Osteoblast (primary cell): ENCODE data around the gene AKAP13. TPM values are rescaled to one million over a fixed set of nuclear protein-coding genes. Genes with fewer than 3 reads are reported as not detected.

Experiments
- DNase-seq: peaks from one replicate; pipeline ENCODE4 v3.0.0; 2011; ENCODE audit warnings: low spot score, mixed read lengths; ENCODE audit not compliant: insufficient read length; ENCODE audit errors: missing footprints
- H2AFZ ChIP-seq: 2 replicates; pipeline ENCODE4 v1.6.0; 2011; ENCODE audit warnings: mild to moderate bottlenecking, low read length
- H3K27ac ChIP-seq: 2 replicates; pipeline ENCODE4 v1.5.1; 2011; ENCODE audit warnings: mild to moderate bottlenecking, low read depth, low read length, moderate library complexity
- H3K27me3 ChIP-seq: 2 replicates; pipeline ENCODE4 v1.6.0; 2012; ENCODE audit warnings: mild to moderate bottlenecking, control low read depth, inconsistent platforms, low read length, moderate library complexity; ENCODE audit not compliant: insufficient read depth
- H3K36me3 ChIP-seq: 2 replicates; pipeline ENCODE4 v1.5.1; 2011; ENCODE audit warnings: mild to moderate bottlenecking, low read length, control low read depth, moderate library complexity; ENCODE audit not compliant: insufficient read depth
- H3K4me1 ChIP-seq: 2 replicates; pipeline ENCODE4 v1.5.1; 2011; ENCODE audit warnings: mild to moderate bottlenecking, low read length, control low read depth, moderate library complexity; ENCODE audit not compliant: insufficient read depth
- H3K4me2 ChIP-seq: 2 replicates; pipeline ENCODE4 v1.6.0; 2011; ENCODE audit warnings: mild to moderate bottlenecking, low read length; ENCODE audit not compliant: insufficient read depth
- H3K4me3 ChIP-seq: fragments of 200-600 bp; sonication (generic); 3 replicates; pipeline ENCODE4 v1.5.1; 2012; ENCODE audit warnings: mild to moderate bottlenecking, low read length, inconsistent platforms; ENCODE audit not compliant: insufficient read depth
- H3K79me2 ChIP-seq: 2 replicates; pipeline ENCODE4 v1.6.0; 2012; ENCODE audit warnings: mild to moderate bottlenecking, low read length, control low read depth, inconsistent platforms; ENCODE audit not compliant: insufficient read depth
- H3K9me3 ChIP-seq: 2 replicates; pipeline ENCODE4 v1.5.1; 2011; ENCODE audit warnings: low read depth, low read length, control low read depth
- H4K20me1 ChIP-seq: 2 replicates; pipeline ENCODE4 v1.6.0; 2012; ENCODE audit warnings: mild to moderate bottlenecking, low read length, control low read depth; ENCODE audit not compliant: insufficient read depth
- CTCF ChIP-seq: IDR thresholded peaks from 2 replicates; pipeline ENCODE4 v1.5.1; 2011; ENCODE audit warnings: mild to moderate bottlenecking, low read depth, low read length, moderate library complexity; ENCODE audit errors: extremely low read depth
- total RNA-seq: library from RNA; depleted of rRNA; stranded (reverse); fragments of >200 nt; gene quantifications from 2 replicates; pipeline ENCODE4 v1.2.3, GENCODE V29; 2012

AKAP13 gene
- total RNA-seq, 1 donor: 77.1 TPM

GRCh38 chr15:85627213-85627935 lies 247.0 kb downstream of the AKAP13 start:
- no peak overlapping the region for H3K27ac ChIP-seq
- no peak for DNase-seq
- no peaks in the 10 kb centered on the region for H3K27me3 ChIP-seq
- H3K4me3 ChIP-seq: no peak overlapping the region
- H4K20me1 ChIP-seq: no peaks in the 10 kb centered on the region
- peaks cover 71% of the 10 kb centered on the region for H3K79me2 ChIP-seq
- H3K4me2 ChIP-seq: no peak overlapping the region
- TF ChIP-seq CTCF: no peak
- no peaks in the 10 kb centered on the region for H3K36me3 ChIP-seq
- no peak overlapping the region for H2AFZ ChIP-seq
- peaks cover 23% of the 10 kb centered on the region for H3K4me1 ChIP-seq
- H3K9me3 ChIP-seq: no peaks in the 10 kb centered on the region

GRCh38 chr15:85630311-85630710 lies 249.9 kb downstream of the AKAP13 start:
- no peak overlapping the region for H3K27ac ChIP-seq
- no peaks in the 10 kb centered on the region for H4K20me1 ChIP-seq
- no peaks in the 10 kb centered on the region for H3K4me1 ChIP-seq
- no peaks in the 10 kb centered on the region for H3K36me3 ChIP-seq
- no peak for TF ChIP-seq CTCF
- H3K4me3 ChIP-seq: no peak overlapping the region
- H3K4me2 ChIP-seq: no peak overlapping the region
- peaks cover 55% of the 10 kb centered on the region for H3K79me2 ChIP-seq
- H3K9me3 ChIP-seq: no peaks in the 10 kb centered on the region
- no peak overlapping the region for H2AFZ ChIP-seq
- no peaks in the 10 kb centered on the region for H3K27me3 ChIP-seq
- DNase-seq: no peak

- Histone ChIP-seq H3K27ac (no peak overlapping the region), H3K27me3 (no peaks in the 10 kb centered on the region), H3K79me2 (peaks cover 54% of the 10 kb centered on the region), H3K36me3 (no peaks in the 10 kb centered on the region), H4K20me1 (no peaks in the 10 kb centered on the region), H3K4me2 (no peak overlapping the region), H3K4me3 (no peak overlapping the region), H2AFZ (no peak overlapping the region), H3K9me3 (no peaks in the 10 kb centered on the region), H3K4me1 (no peaks in the 10 kb centered on the region)
- no peak for DNase-seq
- TF ChIP-seq CTCF: no peak
These were observed 250.6 kb downstream of the AKAP13 start for GRCh38 chr15:85631018-85631417.

- peaks cover 50% of the 10 kb centered on the region for H3K79me2 ChIP-seq
- peaks cover 4% of the 10 kb centered on the region for H3K4me1 ChIP-seq
- H3K27ac ChIP-seq: no peak overlapping the region
- no peak for DNase-seq
- no peaks in the 10 kb centered on the region for H3K9me3 ChIP-seq
- H3K36me3 ChIP-seq: no peaks in the 10 kb centered on the region
- H2AFZ ChIP-seq: no peak overlapping the region
- no peak for TF ChIP-seq CTCF
- no peak overlapping the region for H3K4me3 ChIP-seq
- no peaks in the 10 kb centered on the region for H3K27me3 ChIP-seq
- H3K4me2 ChIP-seq: no peak overlapping the region
- no peaks in the 10 kb centered on the region for H4K20me1 ChIP-seq
These were observed 251.6 kb downstream of the AKAP13 start for GRCh38 chr15:85632014-85632413.
